PC-3 (cell line): ENCODE measurements around the gene PDLIM4. TPM values are rescaled to one million over a fixed set of nuclear protein-coding genes. Genes with fewer than 3 reads are reported as not detected.

ENCODE experiments used
- ATAC-seq: fragments of 200-7000 bp; cut with Tn5 transposase; 2 replicates; pipeline ENCODE4 v1.9.1; 2020; ENCODE audit warnings: mild to moderate bottlenecking, moderate library complexity
- BruUV-seq: library from RNA; stranded (reverse); fragments of 400-500 nt; replicated peaks from 2 replicates; lab custom pipeline; 2021; lab: Mats Ljungman, UMichigan
- CTCF ChIA-PET: fragments of 300-600 bp; sonication (Branson Sonifier 250); formaldehyde crosslinking; loops from one replicate; lab custom pipeline; 2022; ENCODE audit warnings: antibody characterized with exemption; lab: Charles Lee
- POLR2A ChIA-PET: fragments of 300-600 bp; sonication (Branson Sonifier 250); formaldehyde crosslinking; loops from one replicate; lab custom pipeline; 2022; ENCODE audit warnings: antibody characterized with exemption; ENCODE audit not compliant: unreplicated experiment; lab: Charles Lee
- DNase-seq: peaks from one replicate; pipeline ENCODE4 v3.0.0-alpha.2; 2015
- H2AFZ ChIP-seq: fragments of 300-600 bp; sonication (generic); 2 replicates; pipeline ENCODE4 v1.6.0; 2016; ENCODE audit warnings: antibody characterized with exemption, low read length
- H3F3A ChIP-seq: fragments of 300-600 bp; sonication (generic); one replicate; pipeline ENCODE4 v1.6.0; 2017; ENCODE audit warnings: antibody characterized with exemption, low read length, control low read depth, mild to moderate bottlenecking; ENCODE audit not compliant: unreplicated experiment
- H3K27ac ChIP-seq: fragments of 300-600 bp; sonication (generic); 2 replicates; pipeline ENCODE4 v1.5.1; 2016; ENCODE audit warnings: mild to moderate bottlenecking, low read length
- H3K27me3 ChIP-seq: fragments of 300-600 bp; sonication (generic); 2 replicates; pipeline ENCODE4 v1.6.1; 2016; ENCODE audit warnings: low read length, mixed read lengths
- H3K36me3 ChIP-seq: fragments of 300-600 bp; sonication (generic); 2 replicates; pipeline ENCODE4 v1.6.1; 2016; ENCODE audit warnings: low read depth, mixed run types, low read length, mixed read lengths
- H3K4me1 ChIP-seq: fragments of 300-600 bp; sonication (generic); 2 replicates; pipeline ENCODE4 v1.5.1; 2016; ENCODE audit warnings: low read length; ENCODE audit not compliant: insufficient read depth
- H3K4me2 ChIP-seq: fragments of 300-600 bp; sonication (generic); 2 replicates; pipeline ENCODE4 v1.6.0; 2016; ENCODE audit warnings: low read length
- H3K4me3 ChIP-seq: fragments of 300-600 bp; sonication (generic); 2 replicates; pipeline ENCODE4 v1.5.1; 2016; ENCODE audit warnings: mild to moderate bottlenecking, low read length, mixed read lengths
- H3K79me2 ChIP-seq: fragments of 300-600 bp; sonication (generic); 2 replicates; pipeline ENCODE4 v1.6.1; 2017; ENCODE audit warnings: low read length, mixed read lengths
- H3K9ac ChIP-seq: fragments of 300-600 bp; sonication (generic); 2 replicates; pipeline ENCODE4 v1.6.0; 2016; ENCODE audit warnings: mild to moderate bottlenecking, low read length
- H3K9me2 ChIP-seq: fragments of 300-600 bp; sonication (generic); replicated peaks from 2 replicates; pipeline ENCODE4 v1.6.1; 2016; ENCODE audit warnings: mixed run types, low read length, mixed read lengths
- H3K9me3 ChIP-seq: fragments of 300-600 bp; sonication (generic); 2 replicates; pipeline ENCODE4 v1.6.1; 2016; ENCODE audit warnings: low read length, mixed read lengths
- H4K20me1 ChIP-seq: fragments of 300-600 bp; sonication (generic); 2 replicates; pipeline ENCODE4 v1.6.1; 2016; ENCODE audit warnings: low read length, mixed read lengths
- CTCF ChIP-seq: fragments of 300-600 bp; sonication (generic); conservative IDR thresholded peaks from 2 replicates; pipeline ENCODE4 v1.5.1; 2017; ENCODE audit warnings: antibody characterized with exemption, low read depth, mild to moderate bottlenecking, low read length
- EZH2 ChIP-seq: fragments of 300-600 bp; sonication (generic); IDR thresholded peaks from one replicate; pipeline ENCODE4 v1.6.1; 2017; ENCODE audit warnings: antibody characterized with exemption, mild to moderate bottlenecking, low read length; ENCODE audit not compliant: unreplicated experiment
- EZH2phosphoT487 ChIP-seq: fragments of 300-600 bp; sonication (generic); IDR thresholded peaks from 2 replicates; pipeline ENCODE4 v1.6.1; 2018; ENCODE audit warnings: mild to moderate bottlenecking, antibody characterized with exemption, low read length, borderline replicate concordance
- intact Hi-C: fragments of 100-400 bp; cut with micrococcal nuclease; formaldehyde crosslinking; loops from 2 replicates; pipeline ENCODE4 v1.9.0; 2023
- total RNA-seq: library from RNA; depleted of rRNA; stranded (reverse); fragments of >200 nt; gene quantifications from 2 replicates; pipeline ENCODE4 v1.2.3, GENCODE V29; 2014

Gene PDLIM4
- total RNA-seq, 1 experiment from 2014 or later = 27.8 TPM

DNA sequence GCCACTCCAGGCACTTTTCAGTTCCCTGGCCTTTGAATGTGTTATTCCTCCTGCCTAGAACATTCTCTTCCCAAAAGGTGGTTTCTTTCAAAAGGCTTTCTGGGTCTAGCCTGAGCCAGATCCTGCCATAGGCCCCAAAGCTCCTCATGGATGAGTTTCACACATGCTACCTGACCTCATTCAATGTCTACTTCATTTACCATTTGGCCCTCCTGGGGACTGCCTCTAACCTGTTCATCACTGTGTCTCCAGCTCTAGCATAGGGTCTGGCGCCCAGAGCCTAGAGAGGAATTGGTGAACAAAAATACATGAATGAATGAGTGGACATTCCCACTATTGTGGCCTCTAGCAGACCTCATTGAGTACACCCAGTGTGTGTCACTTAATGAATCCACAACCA lies 24.4 kb upstream of the PDLIM4 start:
- TF ChIP-seq EZH2 (no peak), EZH2phosphoT487 (no peak), CTCF (no peak)
- Histone ChIP-seq H3K9ac (no peak overlapping the region), H3K9me3 (no peaks in the 10 kb centered on the region), H3K27me3 (no peaks in the 10 kb centered on the region), H3K36me3 (no peaks in the 10 kb centered on the region), H3F3A (no peaks in the 10 kb centered on the region), H3K27ac (no peak overlapping the region), H3K4me1 (no peaks in the 10 kb centered on the region), H3K79me2 (no peaks in the 10 kb centered on the region), H2AFZ (no peak overlapping the region), H3K9me2 (no peaks in the 10 kb centered on the region), H3K4me3 (no peak overlapping the region), H4K20me1 (no peaks in the 10 kb centered on the region), H3K4me2 (no peak overlapping the region)
- ATAC-seq (no peak), DNase-seq (no peak)
- intact Hi-C loops = no loop called here
- no TSS peak for BruUV-seq
- CTCF ChIA-PET = no interaction called here
- POLR2A ChIA-PET = no interaction called here

DNA sequence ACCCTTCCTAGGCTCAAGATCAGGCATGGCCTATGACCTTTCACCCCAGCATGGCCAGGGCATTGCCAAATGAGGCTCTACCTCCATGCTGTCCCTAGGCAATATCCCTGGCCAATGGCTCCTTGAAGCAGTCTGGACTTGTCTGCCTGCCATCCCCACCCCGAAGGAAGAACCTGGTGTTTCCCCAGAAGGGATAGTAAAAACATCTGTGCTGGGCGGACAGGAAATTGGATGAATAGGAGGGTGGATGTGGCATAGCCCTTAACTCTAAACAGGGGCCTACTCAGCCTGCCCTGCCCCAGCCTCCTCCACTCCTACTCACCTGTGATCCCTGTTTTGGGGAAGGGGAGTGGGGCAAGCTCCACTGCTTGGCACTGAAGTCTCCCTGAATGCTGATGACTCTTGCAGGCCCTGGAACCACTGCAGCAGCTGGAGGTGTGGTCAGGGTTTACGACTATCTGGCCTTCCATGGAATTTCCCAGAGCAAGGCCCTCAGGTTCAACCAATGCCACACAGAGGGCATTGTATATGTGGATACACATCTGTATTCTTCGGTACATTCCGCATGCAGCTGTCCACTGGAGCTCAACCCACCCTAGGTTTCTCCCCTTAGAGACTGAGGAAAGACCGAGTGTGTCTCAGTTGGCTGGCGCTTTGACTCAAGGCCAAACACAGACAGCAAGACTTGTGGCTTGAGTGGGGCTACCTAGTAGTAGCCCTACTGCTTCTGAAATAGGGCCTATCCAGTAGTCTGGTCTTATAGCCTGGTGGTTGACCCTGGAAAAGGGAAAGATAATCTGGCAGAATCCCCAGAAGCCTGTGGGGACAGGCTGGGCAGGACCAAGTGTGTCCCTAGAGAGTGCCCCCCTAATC lies 23.4 kb upstream of the PDLIM4 start:
- Histone ChIP-seq H4K20me1 (no peaks in the 10 kb centered on the region), H3K27me3 (no peaks in the 10 kb centered on the region), H3K9me2 (no peaks in the 10 kb centered on the region), H3F3A (no peaks in the 10 kb centered on the region), H3K27ac (no peak overlapping the region), H3K36me3 (no peaks in the 10 kb centered on the region), H3K9me3 (no peaks in the 10 kb centered on the region), H3K79me2 (no peaks in the 10 kb centered on the region), H3K4me2 (no peak overlapping the region), H3K4me1 (no peaks in the 10 kb centered on the region), H3K9ac (no peak overlapping the region), H3K4me3 (no peak overlapping the region), H2AFZ (no peak overlapping the region)
- intact Hi-C loops = no loop called here
- DNase-seq (no peak), ATAC-seq (no peak)
- BruUV-seq = no TSS peak
- TF ChIP-seq EZH2phosphoT487 = no peak
- no peak for TF ChIP-seq CTCF
- no peak for TF ChIP-seq EZH2
- ChIA-PET POLR2A (no interaction called here), CTCF (no interaction called here)

DNA sequence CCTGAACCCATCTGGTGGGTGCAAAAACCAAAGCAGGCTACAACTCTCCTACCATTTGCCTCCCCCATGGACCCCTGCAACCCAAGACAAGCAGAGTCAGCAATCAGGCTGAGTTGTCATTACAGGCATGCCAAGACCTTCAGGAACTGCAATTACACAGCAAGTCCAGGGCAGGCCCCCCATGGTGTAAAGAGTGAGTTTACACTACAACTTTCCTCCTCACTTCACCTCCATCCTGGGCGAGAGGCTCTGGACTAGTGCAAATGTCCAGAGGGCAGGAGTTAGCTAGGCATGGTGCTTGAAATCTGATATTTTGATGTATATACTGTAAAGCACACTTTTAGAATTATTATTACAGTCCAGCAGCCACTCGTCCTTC lies 22.8 kb upstream of the PDLIM4 start:
- H3K27me3 ChIP-seq = no peaks in the 10 kb centered on the region
- no peak overlapping the region for H3K9ac ChIP-seq
- no peak overlapping the region for H3K4me2 ChIP-seq
- intact Hi-C loops = no loop called here
- no peaks in the 10 kb centered on the region for H3F3A ChIP-seq
- H2AFZ ChIP-seq = no peak overlapping the region
- no peak overlapping the region for H3K27ac ChIP-seq
- no peak for DNase-seq
- BruUV-seq = no TSS peak
- no peaks in the 10 kb centered on the region for H3K36me3 ChIP-seq
- no peaks in the 10 kb centered on the region for H3K79me2 ChIP-seq
- TF ChIP-seq CTCF (no peak), EZH2 (no peak), EZH2phosphoT487 (no peak)
- peak; percentile 25; the same call in 1 of the 2 replicates for ATAC-seq
- CTCF ChIA-PET = no interaction called here
- H4K20me1 ChIP-seq = no peaks in the 10 kb centered on the region
- H3K9me3 ChIP-seq = no peaks in the 10 kb centered on the region
- H3K4me3 ChIP-seq = no peak overlapping the region
- POLR2A ChIA-PET = no interaction called here
- H3K9me2 ChIP-seq = no peaks in the 10 kb centered on the region
- H3K4me1 ChIP-seq = no peaks in the 10 kb centered on the region
